ENCODE results near the gene MPP2.
"Not testable (repeated sequence)": the region's sequence is repeated elsewhere in the genome, so short reads cannot be mapped to it uniquely, and the experiment has no call there.

Gene MPP2

GRCh38 chr17:43939886-43940285 lies 32.5 kb upstream of the MPP2 start:
- no peak for DNase-seq (ENCODE audit: low read depth)
- TF ChIP-seq CTCF (IDR thresholded peaks at IDR 0.05; ENCODE audit: low read depth, low read length, missing control alignments): no peak
- no peak overlapping the region for H3K4me3 ChIP-seq (ENCODE audit: low read depth, low read length)
- in situ Hi-C loops (cut with HindIII; ENCODE audit: low sequenced_read_pairs): no loop called here

DNA sequence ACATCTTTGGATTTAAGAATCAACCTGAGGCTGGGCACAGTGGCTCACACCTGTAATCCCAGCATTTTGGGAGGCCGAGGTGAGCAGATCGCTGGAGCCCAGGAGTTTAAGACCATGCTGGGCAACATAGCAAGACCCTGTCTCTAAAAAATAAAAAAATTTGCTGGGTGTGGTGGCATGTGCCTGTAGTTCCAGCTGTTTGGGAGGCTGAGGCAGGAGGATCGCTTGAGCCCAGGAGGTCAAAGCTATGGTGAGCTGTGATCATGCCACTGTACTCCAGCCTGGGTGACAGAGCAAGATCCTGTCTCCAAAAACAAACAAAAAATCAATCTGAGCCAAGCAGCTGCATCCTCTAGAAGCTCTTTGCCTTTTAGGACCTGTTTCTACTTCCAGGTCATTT lies 32.1 kb upstream of the MPP2 start:
- DNase-seq (ENCODE audit: low read depth); H3K4me3 ChIP-seq (ENCODE audit: low read depth, low read length); in situ Hi-C loops (cut with HindIII; ENCODE audit: low sequenced_read_pairs): not testable (repeated sequence)

DNA sequence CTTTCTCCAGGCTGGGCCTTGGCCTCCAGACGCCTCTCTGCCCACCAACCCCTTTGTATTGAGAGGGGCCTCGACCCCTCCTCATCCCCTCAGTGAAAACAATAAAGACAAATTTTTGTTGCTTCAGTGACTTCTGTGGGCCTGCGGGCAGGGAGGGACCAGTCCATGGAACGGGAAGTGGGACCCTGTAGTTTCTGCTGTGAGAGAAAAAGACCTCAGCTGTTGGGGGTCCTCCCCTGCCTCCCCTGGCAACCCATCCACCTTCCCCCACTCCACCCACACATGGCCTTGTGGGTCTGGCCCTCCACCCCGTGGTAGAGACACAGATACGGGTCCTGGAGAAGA lies 31.5 kb upstream of the MPP2 start:
- no peak for TF ChIP-seq CTCF (IDR thresholded peaks at IDR 0.05; ENCODE audit: low read depth, low read length, missing control alignments)
- H3K4me3 ChIP-seq (ENCODE audit: low read depth, low read length): no peak overlapping the region
- in situ Hi-C loops (cut with HindIII; ENCODE audit: low sequenced_read_pairs): no loop called here
- no peak for DNase-seq (ENCODE audit: low read depth)

DNA sequence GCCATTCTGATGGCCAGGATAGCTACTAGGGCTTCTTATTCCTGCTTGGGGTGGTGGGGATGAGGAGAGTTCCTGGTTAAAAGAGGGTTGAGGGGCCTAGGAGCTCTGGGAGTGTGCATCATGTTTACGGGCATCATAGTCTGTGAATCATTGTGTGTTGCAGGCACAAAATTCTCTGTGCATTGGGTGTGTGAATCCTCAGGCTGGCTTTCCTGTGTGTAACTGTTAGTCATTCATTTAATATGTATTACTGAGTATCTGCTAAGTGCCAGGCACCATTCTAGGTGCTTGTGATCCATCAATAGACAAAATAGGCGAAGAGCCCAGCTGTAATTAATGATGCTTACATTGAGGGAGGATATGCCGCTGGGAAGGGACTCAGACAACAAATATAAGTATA lies 29.1 kb upstream of the MPP2 start:
- in situ Hi-C loops (cut with HindIII; ENCODE audit: low sequenced_read_pairs): no loop called here
- no peak for TF ChIP-seq CTCF (IDR thresholded peaks at IDR 0.05; ENCODE audit: low read depth, low read length, missing control alignments)
- DNase-seq (ENCODE audit: low read depth): no peak
- no peak overlapping the region for H3K4me3 ChIP-seq (ENCODE audit: low read depth, low read length)

DNA sequence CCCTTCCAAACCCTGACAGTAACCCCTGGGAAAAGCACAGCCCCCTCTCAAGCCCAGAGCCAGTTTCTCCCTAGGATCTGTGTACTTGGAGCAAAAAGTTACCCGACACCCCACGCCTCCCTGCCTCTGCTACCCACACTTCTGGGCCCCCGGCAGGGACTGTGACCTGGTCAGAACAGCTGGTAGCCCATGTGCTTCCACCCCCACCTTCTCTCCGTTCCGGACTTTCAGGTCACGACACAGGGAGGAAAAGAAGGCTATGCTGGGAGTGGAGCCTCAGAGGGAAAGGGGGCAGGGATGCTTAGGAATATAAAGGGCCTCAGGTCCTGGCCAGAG lies 28.6 kb upstream of the MPP2 start:
- H3K4me3 ChIP-seq (ENCODE audit: low read depth, low read length): no peak overlapping the region
- in situ Hi-C loops (cut with HindIII; ENCODE audit: low sequenced_read_pairs): no loop called here
- no peak for TF ChIP-seq CTCF (IDR thresholded peaks at IDR 0.05; ENCODE audit: low read depth, low read length, missing control alignments)
- no peak for DNase-seq (ENCODE audit: low read depth)

DNA sequence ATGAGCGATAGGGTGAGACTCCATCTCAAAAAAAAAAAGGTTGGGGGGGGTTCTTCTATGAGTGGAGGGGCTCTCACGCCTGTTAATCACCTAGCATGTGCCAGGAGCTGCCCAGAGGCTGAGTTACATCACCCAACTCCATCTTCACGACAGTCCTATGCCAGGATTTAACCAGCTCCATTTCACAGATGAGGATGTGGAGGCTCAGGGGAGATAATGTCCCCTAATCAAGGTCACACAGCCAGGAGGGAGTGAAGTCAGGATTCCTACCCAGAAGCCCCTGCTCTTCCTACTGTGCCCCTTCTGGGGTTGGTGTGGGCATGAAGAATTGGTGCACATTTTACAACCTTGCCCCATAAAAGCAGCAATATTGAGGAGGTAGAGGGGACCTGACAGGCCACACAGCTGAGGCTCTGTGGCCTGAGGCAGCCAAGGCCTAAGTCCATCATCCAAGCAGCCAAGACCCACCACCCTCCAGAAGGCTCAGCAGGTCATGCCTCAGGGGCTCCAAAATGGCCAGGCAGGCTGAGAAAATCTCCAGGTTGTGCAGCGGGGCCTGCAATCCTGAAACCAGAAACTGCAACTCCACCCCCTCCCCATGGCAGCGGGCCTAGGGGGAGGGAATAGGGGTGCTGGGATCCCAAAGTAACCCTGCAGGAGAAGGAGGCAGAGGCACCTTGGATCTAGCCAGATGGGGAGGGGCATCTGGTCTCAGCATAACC lies 28.0 kb upstream of the MPP2 start:
- no peak for TF ChIP-seq CTCF (IDR thresholded peaks at IDR 0.05; ENCODE audit: low read depth, low read length, missing control alignments)
- H3K4me3 ChIP-seq (ENCODE audit: low read depth, low read length): no peak overlapping the region
- in situ Hi-C loops (cut with HindIII; ENCODE audit: low sequenced_read_pairs): no loop called here
- no peak for DNase-seq (ENCODE audit: low read depth)

DNA sequence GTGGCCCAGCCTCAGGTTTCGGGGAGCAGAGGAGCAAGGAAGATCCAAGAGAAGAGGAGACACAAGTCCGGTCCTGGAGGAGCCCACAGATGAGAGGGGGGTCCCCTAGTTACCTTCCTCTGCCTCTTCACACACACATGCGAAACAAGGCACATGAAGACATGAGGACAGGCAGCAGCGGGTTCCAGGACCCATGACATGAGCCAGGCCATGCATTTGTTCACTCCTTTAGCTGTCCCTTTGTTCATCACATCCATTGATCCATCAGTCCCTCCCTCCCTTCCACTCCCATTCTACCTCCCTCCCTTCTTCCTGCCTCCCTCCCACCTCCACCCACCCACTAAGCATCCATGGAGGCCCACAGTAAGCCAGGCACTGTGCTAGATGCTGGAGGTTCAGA lies 25.6 kb upstream of the MPP2 start:
- in situ Hi-C loops (cut with HindIII; ENCODE audit: low sequenced_read_pairs): no loop called here
- TF ChIP-seq CTCF (IDR thresholded peaks at IDR 0.05; ENCODE audit: low read depth, low read length, missing control alignments): no peak
- DNase-seq (ENCODE audit: low read depth): no peak
- no peak overlapping the region for H3K4me3 ChIP-seq (ENCODE audit: low read depth, low read length)

Measured in astrocyte of the cerebellum (primary cell).